Testis (tissue), 2 donors: Measurements from ENCODE around the gene B4GALNT2.

Source experiments
- POLR2A ChIP-seq: fragments of 450-650 bp; IDR thresholded peaks from one replicate; pipeline ENCODE4 v1.6.1; 2017; ENCODE audit warnings: antibody characterized with exemption, mild to moderate bottlenecking, moderate library complexity
- TF ChIP-seq, protein P1 (sequence below), 3 experiments: fragments of 450-650 bp in 2 of 3; fragments of 200-600 bp in 1 of 3; sonication (generic) in 1 of 3; IDR thresholded peaks; one replicate each; pipeline ENCODE4 v1.5.1; 2016 to 2019; ENCODE audit warnings: antibody characterized with exemption in 3 of 3, mild to moderate bottlenecking in 2 of 3, moderate library complexity in 1 of 3

DNA sequence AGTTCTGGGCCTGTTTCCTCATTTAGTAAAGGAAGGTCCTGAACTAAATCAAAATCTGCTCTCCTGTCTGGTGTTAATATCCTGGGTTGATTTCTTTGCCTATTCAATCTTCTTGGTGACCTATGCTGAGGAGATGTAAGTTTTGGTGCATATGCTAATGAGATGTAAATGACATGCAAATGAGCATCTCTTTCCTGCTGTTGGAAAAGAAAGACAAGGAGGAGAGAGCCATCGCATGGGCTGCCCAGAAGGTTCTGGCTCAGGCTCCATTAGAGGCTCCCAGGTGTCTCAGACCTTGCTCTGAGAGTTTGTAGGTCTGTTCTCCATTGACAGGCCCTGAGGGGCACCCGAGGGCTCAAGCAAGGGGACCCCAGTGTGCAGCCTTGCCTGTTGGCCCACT lies 81.3 kb downstream of the B4GALNT2 start:
- TF ChIP-seq, protein P1, sequence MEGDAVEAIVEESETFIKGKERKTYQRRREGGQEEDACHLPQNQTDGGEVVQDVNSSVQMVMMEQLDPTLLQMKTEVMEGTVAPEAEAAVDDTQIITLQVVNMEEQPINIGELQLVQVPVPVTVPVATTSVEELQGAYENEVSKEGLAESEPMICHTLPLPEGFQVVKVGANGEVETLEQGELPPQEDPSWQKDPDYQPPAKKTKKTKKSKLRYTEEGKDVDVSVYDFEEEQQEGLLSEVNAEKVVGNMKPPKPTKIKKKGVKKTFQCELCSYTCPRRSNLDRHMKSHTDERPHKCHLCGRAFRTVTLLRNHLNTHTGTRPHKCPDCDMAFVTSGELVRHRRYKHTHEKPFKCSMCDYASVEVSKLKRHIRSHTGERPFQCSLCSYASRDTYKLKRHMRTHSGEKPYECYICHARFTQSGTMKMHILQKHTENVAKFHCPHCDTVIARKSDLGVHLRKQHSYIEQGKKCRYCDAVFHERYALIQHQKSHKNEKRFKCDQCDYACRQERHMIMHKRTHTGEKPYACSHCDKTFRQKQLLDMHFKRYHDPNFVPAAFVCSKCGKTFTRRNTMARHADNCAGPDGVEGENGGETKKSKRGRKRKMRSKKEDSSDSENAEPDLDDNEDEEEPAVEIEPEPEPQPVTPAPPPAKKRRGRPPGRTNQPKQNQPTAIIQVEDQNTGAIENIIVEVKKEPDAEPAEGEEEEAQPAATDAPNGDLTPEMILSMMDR (IDR thresholded peaks at IDR 0.05) = no peak
- TF ChIP-seq POLR2A = no peak
